Posterior cingulate gyrus (tissue), 11 donors: Measurements from ENCODE around the gene XYLT1.
"Not testable (repeated sequence)": the region's sequence is repeated elsewhere in the genome, so short reads cannot be mapped to it uniquely, and the experiment has no call there.

Experiments
- DNase-seq, 10 donors: peaks; one replicate each; pipeline versions ENCODE4 v3.0.0 to v3.0.0-alpha.2; 2020 to 2021; ENCODE audit warnings: mixed read lengths in 3 of 10
- intact Hi-C: fragments of 100-400 bp; cut with DNase I; formaldehyde crosslinking; loops from one replicate; pipeline ENCODE4 v1.15.1; 2023

Gene XYLT1

GRCh38 chr16:17470908-17471718, at the start of gene XYLT1:
TSS of gene XYLT1 (minus strand) at chr16:17470960. CDS start at chr16:17470796, 164 bp downstream.
- intact Hi-C loops, result loop anchor here (5.0 kb wide), 1 partner anchor 614 kb away; no protein-coding TSS in a partner anchor
- DNase-seq, result peak in 5 of 10 donors; percentile 35 to 87 (median 48)

GRCh38 chr16:17520111-17520510, 49.4 kb upstream of the XYLT1 start:
- no peak for DNase-seq
- intact Hi-C loops, result no loop called here

GRCh38 chr16:17519101-17519955, 48.6 kb upstream of the XYLT1 start:
- DNase-seq, result no peak
- intact Hi-C loops, result no loop called here

DNA sequence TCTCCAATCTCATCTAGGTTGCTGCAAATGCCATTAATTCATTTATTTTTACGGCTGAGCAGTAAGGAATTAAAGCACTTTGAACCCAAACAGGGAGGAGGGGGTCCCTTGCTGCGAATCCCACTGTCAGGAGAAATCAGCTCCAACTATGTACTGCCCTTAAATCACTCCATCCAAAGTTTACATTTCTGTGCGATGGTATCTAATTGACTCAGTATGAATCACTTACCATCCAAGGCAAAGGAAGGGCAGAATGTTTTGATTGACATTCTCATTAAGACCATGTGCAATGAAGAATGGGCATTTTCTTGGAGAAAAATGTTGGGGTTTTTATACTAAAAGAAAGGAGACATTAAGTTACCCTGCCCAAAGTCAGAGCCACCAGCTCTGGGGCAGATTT, 47.7 kb upstream of the XYLT1 start:
- DNase-seq, result no peak

DNA sequence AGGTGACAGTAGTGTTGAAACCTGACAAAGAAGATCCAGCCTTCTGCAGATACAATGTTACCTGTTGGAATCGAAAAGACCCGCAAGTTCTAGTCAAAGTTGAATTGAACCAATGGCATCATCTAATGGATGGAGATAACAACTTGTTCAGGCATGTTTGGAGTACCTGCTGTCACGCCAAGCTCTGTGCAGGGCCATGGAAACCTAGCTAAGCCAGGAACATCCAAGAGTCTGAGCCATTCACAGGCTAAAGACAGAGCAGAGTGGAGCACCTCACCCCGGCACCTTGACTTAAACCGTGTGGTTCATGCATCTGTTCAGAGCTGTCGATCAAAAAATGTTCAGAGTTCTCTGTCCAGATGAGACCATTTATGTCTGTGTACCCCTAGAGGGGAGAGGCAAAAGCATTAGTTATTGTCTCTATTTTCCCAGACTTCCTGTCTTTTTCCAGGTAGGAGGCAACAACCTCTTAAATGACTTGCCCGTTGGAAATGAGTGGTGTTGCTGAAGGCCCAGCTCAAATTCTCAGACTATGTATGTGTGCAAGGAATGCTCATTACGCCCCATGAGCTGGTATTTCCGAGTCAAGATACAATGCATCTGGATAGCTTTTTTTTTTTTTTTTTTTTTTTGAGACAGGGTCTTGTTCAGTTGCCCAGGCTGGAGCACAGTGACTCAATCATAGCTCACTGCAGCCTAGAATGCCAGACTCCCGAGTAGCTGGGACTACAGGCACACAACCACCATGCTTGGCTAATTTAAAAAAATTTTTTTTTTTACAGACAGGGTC, 44.9 kb upstream of the XYLT1 start:
- intact Hi-C loops, result no loop called here
- no peak for DNase-seq

More for the DNA sequence above, 47.7 kb upstream of the XYLT1 start:
- intact Hi-C loops, result no loop called here

DNA sequence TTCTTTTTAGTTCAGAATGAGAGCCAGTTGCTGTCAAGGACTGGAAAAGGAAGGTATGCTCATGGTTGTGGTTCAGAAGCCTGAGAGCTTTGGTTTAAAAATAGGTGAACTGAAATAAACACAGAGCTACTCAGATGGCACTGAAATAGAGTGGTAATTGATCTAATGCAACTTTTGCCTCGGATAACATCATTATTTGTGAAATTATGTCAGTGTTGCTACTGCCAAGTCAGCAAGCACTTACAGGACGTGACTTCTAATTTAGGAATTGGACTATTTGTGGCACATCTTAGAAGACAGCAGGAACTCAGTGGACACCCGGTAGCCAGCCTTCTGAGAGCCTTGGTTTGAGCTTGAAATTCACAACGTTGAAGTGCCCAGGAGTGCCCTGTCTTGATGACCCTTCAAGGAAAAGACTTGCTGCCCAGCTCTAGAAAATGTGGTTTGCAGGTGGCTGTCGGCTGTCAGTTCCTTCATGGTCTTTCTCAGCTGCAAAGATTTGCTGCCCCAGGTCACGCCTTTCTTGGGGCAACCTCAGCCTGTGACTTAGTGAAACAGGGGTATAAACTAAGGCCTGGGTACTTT, 42.0 kb upstream of the XYLT1 start:
- intact Hi-C loops, result no loop called here
- no peak for DNase-seq

DNA sequence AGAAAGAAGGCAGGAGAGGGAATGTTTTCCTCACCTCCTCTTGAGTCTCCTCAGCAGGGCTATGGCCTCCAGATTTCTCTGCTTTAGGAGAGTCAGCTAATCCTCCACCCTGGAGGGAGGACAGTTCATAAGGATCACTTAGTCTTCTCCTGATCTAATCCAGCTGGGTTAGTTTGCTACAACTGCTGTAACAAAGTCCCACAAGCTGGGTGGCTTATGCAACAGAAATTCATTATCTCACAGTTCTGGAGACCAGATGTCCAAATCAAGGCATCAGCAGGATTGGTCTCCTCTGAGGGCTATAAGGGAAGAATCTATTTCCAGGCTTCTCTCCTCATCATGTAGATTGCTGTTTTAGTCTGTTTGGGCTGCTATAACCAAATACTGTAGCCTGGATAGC, 40.6 kb upstream of the XYLT1 start:
- DNase-seq, result no peak
- intact Hi-C loops, result no loop called here

GRCh38 chr16:17510567-17510966, 39.8 kb upstream of the XYLT1 start:
- intact Hi-C loops, result no loop called here
- no peak for DNase-seq

DNA sequence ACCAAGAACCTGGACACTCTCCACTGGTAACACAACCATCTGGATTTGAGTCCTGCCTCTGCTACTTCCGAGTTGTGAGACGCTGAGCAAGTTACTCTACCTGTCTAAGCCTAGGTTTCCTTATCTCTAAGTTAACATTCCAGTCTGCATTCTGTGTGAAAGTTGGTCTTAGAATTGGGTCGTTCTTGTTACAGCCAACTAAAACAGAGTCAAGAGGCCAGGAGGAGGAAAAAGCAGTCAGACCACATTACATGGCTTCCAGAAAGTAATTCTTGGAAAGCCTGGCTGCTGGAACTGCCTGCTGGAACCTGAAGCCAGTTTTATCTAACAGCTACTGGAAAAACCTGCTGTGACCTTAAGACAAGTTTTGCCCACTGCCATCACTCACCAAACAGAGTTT, 38.4 kb upstream of the XYLT1 start:
- no peak for DNase-seq
- intact Hi-C loops, result no loop called here

GRCh38 chr16:17508303-17508702, 37.5 kb upstream of the XYLT1 start:
- DNase-seq, result no peak
- intact Hi-C loops, result no loop called here

DNA sequence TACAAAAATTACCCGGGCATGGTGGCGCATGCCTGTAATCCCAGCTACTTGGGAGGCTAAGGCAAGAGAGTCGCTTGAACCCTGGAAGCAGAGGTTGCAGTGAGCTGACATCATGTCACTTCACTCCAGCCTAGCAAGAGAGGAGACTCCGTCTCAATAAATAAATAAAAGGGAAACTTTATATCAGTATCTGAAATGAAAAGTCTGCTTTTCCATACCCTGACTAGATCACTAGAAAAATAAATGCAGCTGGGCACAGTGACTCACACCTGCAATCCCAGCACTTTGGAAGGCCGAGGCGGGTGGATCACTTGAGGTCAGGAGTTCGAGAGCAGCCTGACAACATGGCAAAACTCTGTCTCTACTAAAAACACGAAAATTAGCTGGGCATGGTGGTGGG, 36.8 kb upstream of the XYLT1 start:
- intact Hi-C loops, DNase-seq: not testable (repeated sequence)

GRCh38 chr16:17505828-17506227, 35.1 kb upstream of the XYLT1 start:
- DNase-seq, intact Hi-C loops: not testable (repeated sequence)

DNA sequence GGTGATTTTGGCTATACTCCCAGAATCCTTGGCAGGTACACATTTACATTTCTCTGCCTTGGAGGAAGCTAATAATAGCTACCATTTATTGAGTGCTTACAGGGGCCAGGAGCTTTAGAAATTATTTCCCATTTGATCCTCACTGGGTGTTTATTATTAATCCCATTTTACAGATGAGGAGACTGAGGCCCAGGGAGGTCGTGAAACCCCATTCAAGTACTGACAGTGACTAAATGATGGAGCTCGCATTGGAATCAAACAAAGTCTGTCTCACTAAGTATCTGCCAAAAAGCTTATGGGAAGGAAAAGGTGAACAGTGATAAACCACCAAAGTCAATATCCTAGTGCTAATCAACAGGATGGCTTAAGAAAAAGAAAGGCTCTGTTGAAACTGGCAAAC, 33.3 kb upstream of the XYLT1 start:
- intact Hi-C loops, result no loop called here
- no peak for DNase-seq

DNA sequence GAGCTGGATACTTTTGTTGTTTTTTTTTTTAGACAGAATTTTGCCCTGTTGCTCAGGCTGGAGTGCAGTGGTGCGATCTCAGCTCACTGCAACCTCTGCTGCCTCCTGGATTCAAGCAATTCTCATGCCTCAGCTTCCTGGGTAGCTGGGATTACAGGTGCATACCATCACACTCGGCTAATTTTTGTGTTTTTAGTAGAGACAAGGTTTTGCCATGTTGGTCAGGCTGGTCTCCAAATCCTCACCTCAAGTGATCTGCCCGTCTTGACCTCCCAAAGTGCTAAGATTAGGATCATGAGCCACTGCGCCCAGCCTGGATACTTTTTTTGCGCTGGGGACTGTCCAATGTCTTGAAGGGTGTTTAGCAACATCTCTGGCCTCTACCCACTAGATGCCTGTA, 32.6 kb upstream of the XYLT1 start:
- intact Hi-C loops, result no loop called here
- no peak for DNase-seq

DNA sequence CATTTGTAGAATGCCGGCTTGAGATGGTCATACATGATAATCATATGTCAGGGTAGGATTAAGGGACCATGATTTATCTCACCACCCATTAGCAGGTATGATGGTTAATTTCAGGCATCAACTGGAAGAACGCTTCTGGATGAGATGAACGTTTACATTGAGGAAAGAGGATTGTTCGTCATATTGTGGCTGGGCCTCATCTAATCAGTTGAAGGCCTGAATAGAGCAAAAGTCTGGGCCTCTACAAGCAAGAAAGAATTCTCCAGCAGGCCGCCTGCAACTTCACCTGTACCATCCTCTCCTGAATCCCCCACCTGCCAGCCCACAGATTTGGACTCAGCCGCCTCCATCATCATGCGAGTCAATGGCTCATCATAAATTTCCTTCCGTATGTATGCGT, 30.6 kb upstream of the XYLT1 start:
- intact Hi-C loops, result no loop called here

DNA sequence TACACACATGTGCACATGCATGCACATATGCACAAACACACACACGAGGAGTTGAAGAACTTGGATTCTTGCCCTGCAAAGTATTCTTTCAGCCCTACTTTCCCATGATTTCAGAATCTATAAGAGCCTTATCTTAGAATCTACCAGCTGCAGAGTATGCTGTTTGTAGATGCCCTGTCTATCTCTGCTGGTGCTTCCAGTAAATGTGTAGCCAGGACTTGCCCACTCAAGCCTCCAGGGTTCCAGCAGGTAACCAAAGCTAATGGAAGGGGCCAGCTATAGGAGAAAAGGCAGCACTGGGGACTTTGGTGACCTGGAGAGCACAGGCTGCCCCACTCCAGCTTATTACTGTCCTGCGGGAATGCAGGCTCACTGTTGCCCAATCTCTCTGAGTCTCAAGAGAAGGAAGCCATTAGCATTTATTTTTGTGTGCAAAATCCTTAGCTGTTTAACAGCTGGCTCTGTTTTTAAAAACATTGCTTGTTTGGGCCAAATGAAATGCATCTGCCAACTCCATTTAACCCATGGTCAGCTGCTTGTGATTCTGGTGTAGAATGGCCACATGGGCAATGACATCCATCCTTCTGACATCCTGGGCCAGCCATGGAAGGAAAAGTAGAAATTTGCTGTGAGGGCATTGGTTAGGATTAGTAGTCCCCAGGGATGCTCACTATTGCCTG, 28.6 kb upstream of the XYLT1 start:
- intact Hi-C loops, result no loop called here
- DNase-seq, result no peak

More for the DNA sequence above, 30.6 kb upstream of the XYLT1 start:
- DNase-seq, result no peak

GRCh38 chr16:17497648-17498047, 26.9 kb upstream of the XYLT1 start:
- DNase-seq, result no peak
- intact Hi-C loops, result no loop called here

DNA sequence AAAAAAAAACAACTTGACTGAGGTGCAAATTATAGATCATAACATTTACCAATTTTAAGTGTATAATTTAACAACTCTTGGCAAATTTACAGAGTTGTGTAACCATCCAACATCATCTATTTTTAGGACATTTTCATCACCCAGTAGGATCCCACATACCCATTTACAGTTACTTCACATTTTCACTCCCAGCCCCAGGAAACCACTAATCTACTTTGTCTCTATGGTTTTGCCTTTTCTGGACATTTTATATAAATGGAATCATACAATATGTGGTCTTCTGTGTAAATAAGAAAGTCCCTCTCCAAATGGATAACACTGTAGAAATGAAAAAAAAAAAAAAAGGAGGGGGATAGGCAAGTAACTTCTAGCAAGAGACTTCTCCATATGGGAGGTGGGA, 26.1 kb upstream of the XYLT1 start:
- intact Hi-C loops, result no loop called here
- no peak for DNase-seq

DNA sequence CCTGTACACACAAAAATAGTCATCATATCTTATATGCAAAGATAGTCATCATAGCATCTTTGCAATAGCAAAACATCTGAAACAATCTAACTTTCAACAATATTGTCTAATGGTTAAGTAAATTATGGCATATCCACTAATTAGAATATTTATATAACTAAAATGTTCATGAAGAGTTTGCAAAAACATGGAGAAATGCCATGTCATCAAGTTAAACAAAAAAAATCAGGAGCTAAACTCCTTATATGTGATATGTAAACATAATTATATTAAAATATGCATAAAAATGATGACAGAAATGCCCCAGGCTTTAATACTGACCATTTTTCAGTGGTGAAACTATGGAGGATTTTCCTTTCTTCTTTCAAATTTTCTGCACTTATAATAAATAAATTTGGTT, 22.3 kb upstream of the XYLT1 start:
- DNase-seq, result no peak
- intact Hi-C loops, result no loop called here

DNA sequence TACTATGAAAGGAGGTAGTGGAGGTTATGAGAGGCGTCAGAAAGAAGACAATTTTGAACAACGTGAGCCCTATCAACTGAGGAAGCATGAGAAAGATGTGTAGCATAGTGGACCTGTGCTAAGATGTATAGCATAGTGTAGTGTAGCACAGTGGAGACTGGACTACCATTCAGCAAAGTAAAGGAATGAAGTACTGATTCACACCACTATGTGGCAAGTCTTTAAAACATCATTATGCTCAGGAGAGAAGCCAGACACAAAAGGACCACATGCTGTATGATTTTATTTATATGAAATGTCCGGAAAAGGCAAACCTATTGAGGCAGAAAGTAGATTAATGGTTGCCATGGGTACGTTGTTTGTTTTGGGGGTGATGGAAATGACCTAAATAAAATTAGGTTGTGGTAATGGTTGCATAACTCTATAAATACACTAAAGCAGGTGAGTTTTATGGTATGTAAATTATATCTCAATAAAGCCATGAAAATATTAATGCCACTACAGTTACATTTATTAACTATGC, 20.4 kb upstream of the XYLT1 start:
- intact Hi-C loops, result no loop called here
- no peak for DNase-seq
